Measurements from ENCODE around the gene TMEM53.
A peak's percentile ranks its signal among the peaks of the same experiment; 100 is the strongest.

TMEM53 gene

DNA sequence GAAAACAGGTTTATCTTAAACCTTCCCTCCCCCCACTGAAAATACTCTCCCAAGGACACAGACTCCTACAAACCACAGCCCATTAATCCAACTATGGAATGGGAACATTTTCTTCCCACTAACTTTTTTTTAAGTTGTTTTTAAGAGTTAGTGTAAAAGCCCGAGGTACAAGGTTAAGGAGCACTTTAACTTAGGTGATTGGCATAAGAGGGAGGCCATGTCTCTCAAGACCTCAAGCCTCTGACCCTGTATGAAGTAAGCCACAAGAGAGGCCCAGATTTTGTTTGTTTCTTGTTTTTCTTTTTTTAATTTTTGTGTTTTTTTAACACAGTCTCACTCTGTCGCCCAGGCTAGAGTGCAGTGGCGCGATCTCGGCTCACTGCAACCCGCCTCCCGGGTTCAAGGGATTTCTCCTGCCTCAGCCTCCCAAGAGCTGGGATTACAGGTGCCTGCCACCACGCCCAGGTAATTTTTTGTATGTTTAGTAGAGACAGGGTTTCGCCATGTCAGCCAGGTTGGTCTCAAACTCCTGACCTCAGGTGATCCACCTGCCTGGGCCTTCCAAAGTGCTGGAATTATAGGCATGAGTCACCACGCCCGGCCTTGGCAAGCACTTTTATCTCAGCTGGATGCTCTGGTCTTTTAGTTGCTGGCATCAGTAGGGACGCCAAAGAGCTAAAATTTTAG lies 14.6 kb upstream of the TMEM53 start:
- no peak for FAIRE-seq
- TF ChIP-seq TAF1 (IDR thresholded peaks at IDR 0.05; ENCODE audit: low read depth, low read length) (no peak), POU2F2 (IDR thresholded peaks at IDR 0.05; ENCODE audit: low read depth, low read length) (no peak), POLR2A (IDR thresholded peaks at IDR 0.05; ENCODE audit: low read depth, low read length) (no peak), SPI1 (IDR thresholded peaks at IDR 0.05; ENCODE audit: low read depth, low read length) (no peak), PAX5 (IDR thresholded peaks at IDR 0.05; ENCODE audit: insufficient read depth, low read length, severe bottlenecking) (no peak), POLR2AphosphoS5 (IDR thresholded peaks at IDR 0.05; ENCODE audit: low read depth, low read length) (no peak)
- DNase-seq (ENCODE audit: insufficient read length, low spot score), result no peak

DNA sequence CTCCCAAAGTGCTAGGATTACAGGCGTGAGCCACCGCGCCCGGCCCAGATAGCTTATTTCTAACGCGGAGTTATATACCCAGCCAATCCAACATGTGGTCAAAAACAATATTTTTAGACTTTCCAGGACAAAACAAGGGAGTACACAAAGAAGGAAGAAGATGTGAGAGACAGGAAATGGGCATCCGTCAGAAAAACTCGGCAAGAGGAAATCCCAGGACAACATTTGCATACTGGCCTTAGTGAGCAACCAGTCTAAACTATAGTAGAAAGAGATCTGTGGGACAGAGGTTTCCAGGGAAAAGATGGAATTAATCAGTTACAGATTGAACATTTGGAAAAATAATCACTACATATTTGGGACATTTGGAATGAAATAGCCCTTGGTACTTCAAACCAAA lies 11.6 kb upstream of the TMEM53 start:
- TF ChIP-seq SPI1 (IDR thresholded peaks at IDR 0.05; ENCODE audit: low read depth, low read length) (no peak), POU2F2 (IDR thresholded peaks at IDR 0.05; ENCODE audit: low read depth, low read length) (no peak), POLR2AphosphoS5 (IDR thresholded peaks at IDR 0.05; ENCODE audit: low read depth, low read length) (no peak), POLR2A (IDR thresholded peaks at IDR 0.05; ENCODE audit: low read depth, low read length) (no peak), PAX5 (IDR thresholded peaks at IDR 0.05; ENCODE audit: insufficient read depth, low read length, severe bottlenecking) (no peak), TAF1 (IDR thresholded peaks at IDR 0.05; ENCODE audit: low read depth, low read length) (no peak)
- DNase-seq (ENCODE audit: insufficient read length, low spot score), result no peak
- FAIRE-seq, result no peak

DNA sequence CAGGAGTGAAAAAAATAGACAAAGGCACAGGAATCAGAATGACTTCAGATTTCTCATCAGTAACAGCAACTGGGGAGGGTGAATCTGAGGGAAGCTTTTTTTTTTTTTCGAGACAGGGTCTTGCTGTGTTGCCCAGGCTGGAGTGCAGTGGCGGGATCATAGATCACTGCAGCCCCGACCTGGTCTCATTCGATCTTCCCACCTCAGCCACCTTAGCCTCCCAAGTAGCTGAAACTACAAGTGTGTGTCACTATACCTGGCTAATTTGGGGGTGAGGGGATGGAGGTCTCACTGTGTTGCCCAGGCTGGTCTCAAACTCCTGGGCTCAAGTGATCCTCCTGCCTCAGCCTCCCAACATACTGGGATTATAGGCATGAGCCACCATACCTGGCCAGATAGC lies 10.9 kb upstream of the TMEM53 start:
- FAIRE-seq (no peak), DNase-seq (ENCODE audit: insufficient read length, low spot score) (no peak)
- TF ChIP-seq POLR2AphosphoS5 (IDR thresholded peaks at IDR 0.05; ENCODE audit: low read depth, low read length), result no peak
- TF ChIP-seq POLR2A (IDR thresholded peaks at IDR 0.05; ENCODE audit: low read depth, low read length), result no peak
- TF ChIP-seq TAF1 (IDR thresholded peaks at IDR 0.05; ENCODE audit: low read depth, low read length), result no peak
- TF ChIP-seq POU2F2 (IDR thresholded peaks at IDR 0.05; ENCODE audit: low read depth, low read length), result no peak
- no peak for TF ChIP-seq SPI1 (IDR thresholded peaks at IDR 0.05; ENCODE audit: low read depth, low read length)
- TF ChIP-seq PAX5 (IDR thresholded peaks at IDR 0.05; ENCODE audit: insufficient read depth, low read length, severe bottlenecking), result no peak

DNA sequence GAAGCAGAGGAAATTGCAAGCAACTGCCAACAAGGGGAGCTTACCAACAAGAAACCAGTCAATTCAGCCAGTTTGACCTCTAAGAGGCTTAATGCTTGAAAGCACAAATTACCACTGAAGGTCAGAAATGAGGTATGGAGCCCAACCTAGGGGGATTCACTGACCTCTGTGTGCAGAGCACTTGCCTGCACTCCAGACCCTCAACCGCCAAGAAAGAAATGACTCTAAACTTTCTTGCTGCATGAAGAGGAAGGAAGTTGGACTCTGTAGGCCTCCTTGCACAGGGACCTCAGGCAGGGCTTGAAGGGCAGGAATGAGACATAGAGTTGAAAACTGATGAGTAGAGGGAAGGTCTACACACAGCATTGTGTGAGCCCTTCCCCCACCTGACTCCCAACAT lies 10.2 kb upstream of the TMEM53 start:
- TF ChIP-seq POLR2AphosphoS5 (IDR thresholded peaks at IDR 0.05; ENCODE audit: low read depth, low read length), result no peak
- TF ChIP-seq POU2F2 (IDR thresholded peaks at IDR 0.05; ENCODE audit: low read depth, low read length), result peak; percentile 62; the same call in 1 of the 2 replicates
- peak; percentile 83 for TF ChIP-seq PAX5 (IDR thresholded peaks at IDR 0.05; ENCODE audit: insufficient read depth, low read length, severe bottlenecking)
- TF ChIP-seq SPI1 (IDR thresholded peaks at IDR 0.05; ENCODE audit: low read depth, low read length), result peak; percentile 77
- peak; percentile 48 for DNase-seq (ENCODE audit: insufficient read length, low spot score)
- FAIRE-seq, result peak; percentile 92

DNA sequence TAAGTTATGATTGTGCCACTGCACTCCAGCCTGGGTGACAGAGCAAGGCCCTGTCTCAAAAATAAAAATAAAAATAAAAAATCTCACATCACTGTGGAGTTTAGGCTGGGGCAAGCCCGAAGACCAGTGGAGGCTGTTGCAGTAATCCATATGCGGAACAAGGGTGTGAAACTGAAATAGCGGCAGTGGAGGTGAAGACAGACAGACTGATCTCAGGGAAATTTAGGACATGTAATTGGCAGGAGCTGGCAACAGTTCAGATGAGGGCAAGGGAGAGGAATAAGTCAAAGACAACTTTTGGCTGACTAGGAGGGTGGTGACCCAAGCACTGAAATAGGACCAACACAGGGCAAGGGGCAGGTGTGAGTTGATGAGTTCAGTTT lies 8.6 kb upstream of the TMEM53 start:
- no peak for TF ChIP-seq POU2F2 (IDR thresholded peaks at IDR 0.05; ENCODE audit: low read depth, low read length)
- TF ChIP-seq POLR2AphosphoS5 (IDR thresholded peaks at IDR 0.05; ENCODE audit: low read depth, low read length), result no peak
- TF ChIP-seq SPI1 (IDR thresholded peaks at IDR 0.05; ENCODE audit: low read depth, low read length), result no peak
- no peak for TF ChIP-seq POLR2A (IDR thresholded peaks at IDR 0.05; ENCODE audit: low read depth, low read length)
- TF ChIP-seq PAX5 (IDR thresholded peaks at IDR 0.05; ENCODE audit: insufficient read depth, low read length, severe bottlenecking), result no peak
- TF ChIP-seq TAF1 (IDR thresholded peaks at IDR 0.05; ENCODE audit: low read depth, low read length), result no peak
- DNase-seq (ENCODE audit: insufficient read length, low spot score), result no peak
- no peak for FAIRE-seq

DNA sequence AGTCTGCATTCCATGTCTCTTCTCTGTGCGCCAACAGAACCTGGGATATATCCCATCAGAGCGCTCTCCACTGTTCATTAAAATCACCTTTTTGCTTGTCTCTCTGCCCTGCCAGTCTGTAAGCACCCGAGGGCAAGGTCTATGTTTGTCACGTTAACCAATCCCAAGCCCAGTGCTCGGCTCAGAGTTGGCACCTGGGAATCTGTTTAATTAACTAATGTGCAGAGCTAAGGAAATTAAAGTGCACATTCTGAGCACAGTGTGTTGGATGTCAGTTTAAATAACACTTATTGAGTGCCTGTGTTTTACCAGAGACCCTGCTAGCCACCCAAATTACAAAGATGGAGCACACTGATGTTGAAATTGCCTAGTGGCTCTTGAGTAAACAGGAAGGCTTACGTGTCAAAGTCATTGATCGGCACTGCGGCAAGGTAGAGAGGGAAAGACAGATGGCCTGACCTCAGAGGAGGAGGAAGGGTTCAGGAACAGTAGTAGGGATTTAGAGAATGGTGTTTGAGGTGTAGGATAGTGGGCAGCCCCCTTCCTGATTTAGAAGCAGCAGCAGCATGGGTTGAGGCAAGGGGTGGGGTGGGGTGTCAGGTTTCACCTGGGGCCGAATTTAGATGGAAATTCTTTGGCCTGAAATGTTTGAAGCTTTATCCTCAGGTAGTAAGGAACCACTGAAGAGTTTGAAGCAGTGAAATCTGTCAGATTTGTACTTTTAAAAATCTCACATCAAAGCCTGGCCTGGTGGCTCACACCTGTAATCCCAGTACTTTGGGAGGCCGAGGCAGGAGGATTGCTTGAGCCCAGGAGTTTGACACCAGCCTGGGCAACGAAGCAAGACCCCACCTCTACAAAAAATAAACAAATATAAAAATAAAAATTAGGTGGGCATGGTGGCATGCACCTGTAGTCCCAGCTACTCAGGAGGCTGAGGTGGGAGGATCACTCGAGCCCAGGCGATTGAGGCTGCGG lies 7.9 kb upstream of the TMEM53 start:
- TF ChIP-seq SPI1 (IDR thresholded peaks at IDR 0.05; ENCODE audit: low read depth, low read length), result no peak
- TF ChIP-seq PAX5 (IDR thresholded peaks at IDR 0.05; ENCODE audit: insufficient read depth, low read length, severe bottlenecking), result no peak
- no peak for TF ChIP-seq POLR2AphosphoS5 (IDR thresholded peaks at IDR 0.05; ENCODE audit: low read depth, low read length)
- TF ChIP-seq POU2F2 (IDR thresholded peaks at IDR 0.05; ENCODE audit: low read depth, low read length), result no peak
- no peak for TF ChIP-seq POLR2A (IDR thresholded peaks at IDR 0.05; ENCODE audit: low read depth, low read length)
- TF ChIP-seq TAF1 (IDR thresholded peaks at IDR 0.05; ENCODE audit: low read depth, low read length), result no peak
- FAIRE-seq (no peak), DNase-seq (ENCODE audit: insufficient read length, low spot score) (no peak)

DNA sequence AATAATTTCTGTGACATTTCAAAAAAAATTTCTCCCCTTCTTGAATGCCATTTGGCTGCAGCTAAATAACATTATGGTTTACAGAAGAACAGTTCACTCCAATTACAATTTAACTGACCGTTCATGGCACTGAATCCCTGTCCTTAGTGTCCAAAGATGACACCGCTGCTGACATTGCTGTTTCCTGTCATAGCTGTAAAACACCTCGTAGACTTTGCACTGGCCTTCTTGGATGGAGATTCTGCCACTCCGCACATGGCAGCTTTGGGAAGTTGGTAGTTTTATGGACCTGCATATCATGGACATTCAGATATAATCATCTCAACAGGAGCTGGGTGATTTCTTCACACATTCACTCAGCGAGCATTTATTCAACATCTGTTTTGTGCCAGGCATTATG lies 5.2 kb upstream of the TMEM53 start:
- no peak for TF ChIP-seq POU2F2 (IDR thresholded peaks at IDR 0.05; ENCODE audit: low read depth, low read length)
- no peak for TF ChIP-seq SPI1 (IDR thresholded peaks at IDR 0.05; ENCODE audit: low read depth, low read length)
- TF ChIP-seq POLR2AphosphoS5 (IDR thresholded peaks at IDR 0.05; ENCODE audit: low read depth, low read length), result no peak
- TF ChIP-seq POLR2A (IDR thresholded peaks at IDR 0.05; ENCODE audit: low read depth, low read length), result no peak
- no peak for FAIRE-seq
- DNase-seq (ENCODE audit: insufficient read length, low spot score), result no peak

DNA sequence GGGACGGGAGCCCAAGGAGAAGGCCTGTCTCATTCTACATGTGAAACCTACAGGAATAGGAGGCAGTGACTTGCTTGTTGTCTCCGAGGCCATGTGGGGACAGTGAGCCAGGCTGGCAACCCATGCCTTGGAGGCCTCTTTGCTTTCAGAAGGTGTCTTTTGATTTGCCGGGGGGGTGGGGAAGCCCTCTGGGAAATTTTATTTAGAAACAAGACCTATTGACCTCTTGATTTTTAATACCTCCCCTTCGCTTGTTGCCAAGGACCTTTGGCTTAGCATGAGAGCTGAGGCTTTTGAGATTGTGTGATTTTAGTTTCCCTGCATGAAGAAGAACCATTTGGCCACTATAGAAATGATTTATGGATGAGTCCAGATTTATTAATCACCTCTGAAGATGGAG lies 4.3 kb upstream of the TMEM53 start:
- TF ChIP-seq TAF1 (IDR thresholded peaks at IDR 0.05; ENCODE audit: low read depth, low read length) (no peak), SPI1 (IDR thresholded peaks at IDR 0.05; ENCODE audit: low read depth, low read length) (no peak)
- no peak for FAIRE-seq

DNA sequence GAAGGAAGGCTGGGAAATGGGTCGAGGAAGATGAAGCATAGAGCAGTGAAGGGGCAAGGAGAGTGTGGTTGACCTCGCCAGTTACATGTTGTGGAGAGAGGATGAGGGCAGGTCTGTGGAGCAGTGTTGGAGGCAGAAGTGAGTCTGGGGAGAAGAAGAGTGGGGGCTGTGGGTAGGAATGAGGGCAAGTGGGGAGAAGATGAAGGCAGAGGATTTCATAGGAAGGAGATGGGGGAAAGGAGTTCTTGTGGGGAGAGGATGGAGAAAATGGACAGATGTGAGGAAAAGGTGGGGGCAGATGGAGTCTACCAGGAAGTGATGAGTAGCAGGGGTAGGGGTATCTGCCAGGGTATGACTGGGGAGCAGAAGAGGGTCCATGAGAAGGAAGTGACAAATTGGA lies 3.8 kb upstream of the TMEM53 start:
- DNase-seq (ENCODE audit: insufficient read length, low spot score) (no peak), FAIRE-seq (no peak)
- no peak for TF ChIP-seq TAF1 (IDR thresholded peaks at IDR 0.05; ENCODE audit: low read depth, low read length)
- no peak for TF ChIP-seq POLR2A (IDR thresholded peaks at IDR 0.05; ENCODE audit: low read depth, low read length)
- TF ChIP-seq PAX5 (IDR thresholded peaks at IDR 0.05; ENCODE audit: insufficient read depth, low read length, severe bottlenecking), result no peak
- TF ChIP-seq SPI1 (IDR thresholded peaks at IDR 0.05; ENCODE audit: low read depth, low read length), result no peak
- no peak for TF ChIP-seq POU2F2 (IDR thresholded peaks at IDR 0.05; ENCODE audit: low read depth, low read length)
- TF ChIP-seq POLR2AphosphoS5 (IDR thresholded peaks at IDR 0.05; ENCODE audit: low read depth, low read length), result no peak

More for the DNA sequence above, 4.3 kb upstream of the TMEM53 start:
- DNase-seq (ENCODE audit: insufficient read length, low spot score), result no peak
